Measurements from ENCODE around the gene SSR4.

- TF ChIP-seq CTCF (IDR thresholded peaks at IDR 0.05) (no peak), EZH2 (IDR thresholded peaks at IDR 0.05; ENCODE audit: borderline replicate concordance, insufficient read depth, low read depth, low read length, poor library complexity, severe bottlenecking) (no peak)
Observed at GRCh38 chrX:153794897-153795816, 689 bp downstream of the SSR4 start.

All from B cell (primary cell).